OCI-LY7 (cell line): ENCODE results near the gene NUP43. TPM values are rescaled to one million over a fixed set of nuclear protein-coding genes. Genes with fewer than 3 reads are reported as not detected.
"Not testable (repeated sequence)": the region's sequence is repeated elsewhere in the genome, so short reads cannot be mapped to it uniquely, and the experiment has no call there.

Experiments used
- BruUV-seq: library from RNA; stranded (reverse); fragments of 400-500 nt; replicated peaks from 2 replicates; lab custom pipeline; 2021; lab: Mats Ljungman, UMichigan
- CTCF ChIA-PET: fragments of 300-600 bp; sonication (Branson Sonifier 250); formaldehyde crosslinking; loops from one replicate; lab custom pipeline; 2022; ENCODE audit warnings: antibody characterized with exemption; ENCODE audit not compliant: unreplicated experiment; lab: Charles Lee
- POLR2A ChIA-PET: fragments of 300-600 bp; sonication (Branson Sonifier 250); formaldehyde crosslinking; loops from one replicate; lab custom pipeline; 2022; ENCODE audit warnings: antibody characterized with exemption; lab: Charles Lee
- DNase-seq: peaks from one replicate; pipeline ENCODE4 v3.0.0-alpha.2; 2015; ENCODE audit warnings: low spot score
- H2AFZ ChIP-seq: fragments of 200-600 bp; sonication (generic), shearing (Covaris generic); 2 replicates; pipeline ENCODE4 v1.6.1; 2014; ENCODE audit warnings: mild to moderate bottlenecking, antibody characterized with exemption, low read length, moderate library complexity
- H3K27ac ChIP-seq: fragments of 200-600 bp; sonication (generic); 2 replicates; pipeline ENCODE4 v1.5.1; 2014; ENCODE audit warnings: mixed run types, low read depth, mild to moderate bottlenecking, moderate library complexity, low read length, inconsistent platforms; ENCODE audit not compliant: poor library complexity, severe bottlenecking
- H3K36me3 ChIP-seq: fragments of 200-600 bp; sonication (generic); 2 replicates; pipeline ENCODE4 v1.6.1; 2014; ENCODE audit warnings: mild to moderate bottlenecking, antibody characterized with exemption, low read length, moderate library complexity, mixed read lengths; ENCODE audit not compliant: insufficient read depth
- H3K4me1 ChIP-seq: fragments of 200-600 bp; sonication (generic); 2 replicates; pipeline ENCODE4 v1.5.1; 2014; ENCODE audit warnings: mild to moderate bottlenecking, low read length; ENCODE audit not compliant: insufficient read depth, poor library complexity, severe bottlenecking
- H3K4me2 ChIP-seq: fragments of 200-600 bp; sonication (generic); 2 replicates; pipeline ENCODE4 v1.6.1; 2014; ENCODE audit warnings: mild to moderate bottlenecking, low read length
- H3K4me3 ChIP-seq: fragments of 200-600 bp; sonication (generic); 2 replicates; pipeline ENCODE4 v1.5.1; 2014; ENCODE audit warnings: mild to moderate bottlenecking, low read depth, low read length; ENCODE audit not compliant: poor library complexity, severe bottlenecking
- H3K79me2 ChIP-seq: fragments of 200-600 bp; sonication (generic); 2 replicates; pipeline ENCODE4 v1.6.1; 2016; ENCODE audit warnings: low read depth, mild to moderate bottlenecking, low read length, moderate library complexity, mixed read lengths; ENCODE audit not compliant: insufficient read depth
- H3K9me2 ChIP-seq: fragments of 200-600 bp; sonication (generic); 2 replicates; pipeline ENCODE4 v1.6.1; 2016; ENCODE audit warnings: mild to moderate bottlenecking, low read length, mixed read lengths; ENCODE audit not compliant: insufficient read depth
- H3K9me3 ChIP-seq: fragments of 200-600 bp; sonication (generic); 2 replicates; pipeline ENCODE4 v1.6.1; 2014; ENCODE audit warnings: mild to moderate bottlenecking, mixed run types, low read length, mixed read lengths
- H4K20me1 ChIP-seq: fragments of 200-600 bp; sonication (generic); 2 replicates; pipeline ENCODE4 v1.6.1; 2014; ENCODE audit warnings: mild to moderate bottlenecking, antibody characterized with exemption, low read length, moderate library complexity, mixed read lengths; ENCODE audit not compliant: insufficient read depth
- CTCF ChIP-seq: fragments of 200-600 bp; sonication (generic); conservative IDR thresholded peaks from 2 replicates; pipeline ENCODE4 v1.5.1; 2014; ENCODE audit warnings: mild to moderate bottlenecking, antibody characterized with exemption, low read length, moderate library complexity, mixed read lengths
- EZH2phosphoT487 ChIP-seq: fragments of 200-600 bp; sonication (generic); IDR thresholded peaks from 2 replicates; pipeline ENCODE4 v1.6.1; 2018; ENCODE audit warnings: low read depth, borderline replicate concordance, mild to moderate bottlenecking, mixed run types, antibody characterized with exemption, low read length, moderate library complexity, mixed read lengths
- intact Hi-C: fragments of 100-400 bp; cut with micrococcal nuclease; formaldehyde crosslinking; loops from one replicate; pipeline ENCODE4 v1.10.0; 2022; ENCODE audit not compliant: unreplicated experiment
- total RNA-seq, 2 experiments: library from RNA; depleted of rRNA in 1 of 2; stranded (reverse); fragments of >200 nt in 1 of 2; shearing (Covaris generic) in 1 of 2; gene quantifications; 2 replicates each; pipeline ENCODE4 v1.2.3, GENCODE V29; 2014 to 2022

The NUP43 gene
- total RNA-seq, 2 experiments from 2014 or later: 28.6 to 73.0 TPM

GRCh38 chr6:149755300-149756260 is 9.3 kb upstream of the NUP43 start:
- TF ChIP-seq CTCF: no peak
- no peak for TF ChIP-seq EZH2phosphoT487
- Histone ChIP-seq H3K9me2 (no peaks in the 10 kb centered on the region), H3K36me3 (peaks cover 70% of the 10 kb centered on the region), H2AFZ (no peak overlapping the region), H4K20me1 (peaks cover 18% of the 10 kb centered on the region), H3K9me3 (no peaks in the 10 kb centered on the region), H3K27ac (peak overlapping the region; percentile 15), H3K4me2 (peak overlapping the region; percentile 48), H3K4me3 (no peak overlapping the region), H3K79me2 (peaks cover 98% of the 10 kb centered on the region), H3K4me1 (peaks cover 50% of the 10 kb centered on the region)
- POLR2A ChIA-PET: interaction anchor here (0.7 kb wide), 1 partner anchor 55 kb away, joined by 6 read pairs; no protein-coding TSS in a partner anchor
- CTCF ChIA-PET: interaction anchor here (0.6 kb wide), 2 partner anchors 57 to 765 kb away, joined by 3 read pairs; no protein-coding TSS in a partner anchor
- intact Hi-C loops: no loop called here
- peak; percentile 16 for DNase-seq
- no TSS peak for BruUV-seq

GRCh38 chr6:149754548-149754947 is 8.2 kb upstream of the NUP43 start:
- Histone ChIP-seq H3K79me2 (peaks cover 99% of the 10 kb centered on the region), H4K20me1 (peaks cover 18% of the 10 kb centered on the region), H2AFZ (no peak overlapping the region), H3K27ac (no peak overlapping the region), H3K4me1 (peaks cover 43% of the 10 kb centered on the region), H3K9me3 (no peaks in the 10 kb centered on the region), H3K4me2 (peak overlapping the region; percentile 6; the same call in 1 of the 2 replicates), H3K9me2 (no peaks in the 10 kb centered on the region), H3K4me3 (no peak overlapping the region), H3K36me3 (peaks cover 60% of the 10 kb centered on the region)
- TF ChIP-seq CTCF (no peak), EZH2phosphoT487 (no peak)
- ChIA-PET POLR2A (interaction anchor here (1.5 kb wide), 1 partner anchor 271 kb away, joined by 3 read pairs; no protein-coding TSS in a partner anchor), CTCF (interaction anchor here (0.6 kb wide), 1 partner anchor 58 kb away, joined by 3 read pairs; no protein-coding TSS in a partner anchor)
- intact Hi-C loops: loop anchor here (5.0 kb wide), 1 partner anchor 187 kb away; the partner anchor contains the start of gene GINM1
- DNase-seq: no peak
- no TSS peak for BruUV-seq

- CTCF ChIA-PET, BruUV-seq, H3K9me2 ChIP-seq, H3K4me2 ChIP-seq, DNase-seq, H3K4me3 ChIP-seq, H3K9me3 ChIP-seq, H2AFZ ChIP-seq, H3K27ac ChIP-seq: not testable (repeated sequence)
- intact Hi-C loops: loop anchor here (5.0 kb wide), 1 partner anchor 186 kb away; the partner anchor contains the start of gene GINM1
- peaks cover 87% of the 10 kb centered on the region for H3K79me2 ChIP-seq
- H3K36me3 ChIP-seq: peaks cover 48% of the 10 kb centered on the region
- peaks cover 18% of the 10 kb centered on the region for H4K20me1 ChIP-seq
- H3K4me1 ChIP-seq: peaks cover 46% of the 10 kb centered on the region
- POLR2A ChIA-PET: interaction anchor here (0.6 to 2.4 kb wide), 7 partner anchors 10 to 286 kb away, joined by 3 to 11 read pairs (median 4); no protein-coding TSS in a partner anchor
These were observed 7.0 kb upstream of the NUP43 start for GRCh38 chr6:149753374-149753637.
